DLD1 (cell line): Measurements from ENCODE around the gene JAM2.
"Not testable (repeated sequence)": the region's sequence is repeated elsewhere in the genome, so short reads cannot be mapped to it uniquely, and the experiment has no call there.

Source experiments
- in situ Hi-C: cut with HindIII; loops from 2 replicates; pipeline ENCODE4 v1.10.0; 2017; ENCODE audit warnings: low sequenced_read_pairs

JAM2 gene

DNA sequence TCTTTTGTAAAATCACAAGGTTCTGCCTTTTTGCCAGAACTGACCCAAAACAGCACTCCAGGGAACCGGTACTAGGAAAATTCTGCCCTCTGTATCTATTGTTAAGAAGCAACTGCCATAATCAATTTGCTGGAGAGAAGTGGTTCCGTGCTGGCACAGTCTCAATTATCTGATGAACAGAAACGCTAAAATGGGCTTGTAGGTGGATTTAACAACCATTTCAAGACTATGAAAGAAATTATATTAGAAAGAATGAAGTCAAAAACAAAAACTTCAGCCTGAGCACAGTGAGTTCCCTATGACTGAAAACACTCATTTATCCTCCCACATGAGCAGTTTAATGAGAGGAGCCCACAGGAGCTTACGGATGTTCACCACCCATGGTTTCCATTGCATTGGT lies 4.4 kb downstream of the JAM2 start:
- in situ Hi-C loops, result no loop called here

DNA sequence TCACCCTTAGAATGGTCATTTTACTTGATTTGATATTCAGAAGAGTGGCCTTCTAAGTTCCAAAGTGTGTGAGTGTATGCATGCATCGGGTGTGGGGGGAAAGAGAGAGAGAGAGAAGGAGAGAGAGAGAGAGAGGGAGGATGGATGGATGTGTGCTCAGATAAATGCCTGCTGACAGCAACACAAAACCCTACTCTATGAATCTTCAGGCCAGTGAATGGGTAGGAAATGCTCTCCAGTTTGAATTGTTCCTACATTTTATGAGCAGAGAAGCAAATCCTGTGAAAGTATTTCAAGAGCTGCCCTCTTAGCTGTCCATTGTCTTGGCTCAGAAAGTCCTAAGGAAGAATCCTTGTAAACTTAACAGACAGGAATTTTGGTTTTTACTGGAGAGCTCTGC lies 7.4 kb downstream of the JAM2 start:
- in situ Hi-C loops, result no loop called here

DNA sequence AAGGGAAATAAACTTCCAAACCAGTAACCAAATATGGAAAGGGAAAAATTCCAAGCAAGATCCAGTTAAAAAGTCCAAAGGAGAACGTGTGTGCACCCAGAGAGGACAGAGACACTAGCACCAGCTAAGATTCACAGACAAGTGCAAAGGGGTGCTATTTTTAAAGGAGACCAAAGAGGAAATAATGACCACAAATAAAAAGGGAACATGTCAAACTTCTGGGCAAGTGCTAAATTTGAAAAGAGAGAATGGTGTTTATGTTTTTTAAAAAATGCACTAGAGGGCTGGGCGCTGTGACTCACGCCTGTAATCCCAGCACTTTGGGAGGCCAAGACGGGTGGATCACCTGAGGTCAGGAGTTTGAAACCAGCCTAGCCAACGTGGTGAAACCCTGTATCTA lies 8.6 kb downstream of the JAM2 start:
- in situ Hi-C loops, result no loop called here

DNA sequence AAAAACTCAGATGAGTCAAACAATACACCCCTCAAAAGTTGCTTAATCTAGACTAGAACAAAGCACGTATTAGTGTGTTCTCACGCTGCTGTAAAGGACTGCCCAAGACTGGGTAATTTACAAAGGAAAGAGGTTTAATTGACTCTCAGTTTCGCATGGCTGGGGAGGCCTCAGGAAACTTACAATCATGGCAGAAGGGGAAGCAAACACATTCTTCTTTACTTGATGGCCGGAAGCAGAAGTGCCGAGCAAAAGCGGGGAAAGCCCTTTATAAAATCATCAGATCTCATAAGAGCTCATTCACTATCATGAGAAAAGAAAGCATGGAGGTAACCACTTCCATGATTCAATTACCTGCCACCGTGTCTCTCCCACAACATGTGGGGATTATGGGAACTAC lies 10.1 kb downstream of the JAM2 start:
- in situ Hi-C loops, result no loop called here

DNA sequence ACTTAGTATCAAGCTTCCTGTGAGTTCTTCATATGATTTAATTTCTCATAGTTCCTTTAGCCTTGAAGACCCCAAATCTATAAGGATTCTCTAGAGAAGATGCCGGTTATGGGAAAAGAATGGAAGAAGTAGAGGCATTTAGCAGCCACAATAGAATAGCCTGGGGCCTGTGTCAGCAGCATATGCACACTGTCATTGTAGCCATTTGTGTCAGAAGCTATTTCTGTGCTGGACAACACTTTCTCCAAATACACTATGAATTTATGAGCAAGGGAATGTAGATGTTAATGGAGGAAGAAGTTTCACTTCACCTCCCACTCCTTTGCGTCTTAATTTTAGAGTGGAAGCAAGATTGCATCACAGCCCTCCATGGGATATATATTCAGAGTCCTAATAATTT lies 17.4 kb downstream of the JAM2 start:
- in situ Hi-C loops, result no loop called here

DNA sequence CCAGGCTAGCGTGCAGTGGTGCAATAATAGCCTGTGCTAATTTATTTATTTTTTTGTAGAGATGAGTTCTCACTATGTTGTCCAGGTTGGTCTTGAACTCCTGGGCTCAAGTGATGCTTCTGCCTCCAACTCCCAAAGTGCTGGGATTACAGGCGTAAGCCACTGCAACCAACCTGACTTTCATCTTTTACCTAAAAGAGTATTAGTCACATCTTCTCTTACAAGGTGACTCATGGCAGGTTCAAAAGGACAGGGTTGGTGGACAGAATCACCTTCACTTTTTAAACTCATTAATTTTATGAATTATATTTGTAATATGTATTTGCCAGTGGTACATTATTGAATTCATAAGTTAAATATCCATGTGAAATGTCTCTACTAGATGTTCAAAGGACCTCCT lies 18.1 kb downstream of the JAM2 start:
- in situ Hi-C loops, result no loop called here

DNA sequence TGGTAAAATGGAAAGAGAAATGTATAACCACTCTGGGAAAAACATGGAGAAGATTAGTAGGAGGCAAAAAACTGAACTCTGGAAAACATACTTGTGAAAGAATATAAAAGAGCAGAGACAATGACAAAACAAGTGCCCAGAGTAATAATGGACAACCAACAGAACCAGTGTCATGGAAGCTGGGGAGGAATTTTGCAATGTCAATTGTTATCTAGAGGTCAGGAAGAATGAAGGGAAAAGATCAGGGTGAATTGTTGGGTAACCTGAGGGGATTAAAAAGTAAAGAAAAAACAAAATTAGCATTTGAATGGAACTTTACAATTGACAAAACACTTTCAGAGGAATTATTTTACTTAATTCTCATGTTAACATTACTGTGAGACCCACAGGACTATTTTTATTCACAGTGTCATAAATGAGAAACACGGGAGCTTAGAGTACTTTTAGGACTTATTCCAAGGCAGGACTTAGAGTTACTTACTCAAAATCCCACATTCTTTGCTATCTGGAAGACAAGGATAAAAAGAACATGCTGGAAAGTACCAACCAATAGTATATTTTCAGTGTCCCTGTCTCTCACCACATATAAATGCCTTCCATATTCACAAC lies 19.5 kb downstream of the JAM2 start:
- in situ Hi-C loops, result no loop called here

DNA sequence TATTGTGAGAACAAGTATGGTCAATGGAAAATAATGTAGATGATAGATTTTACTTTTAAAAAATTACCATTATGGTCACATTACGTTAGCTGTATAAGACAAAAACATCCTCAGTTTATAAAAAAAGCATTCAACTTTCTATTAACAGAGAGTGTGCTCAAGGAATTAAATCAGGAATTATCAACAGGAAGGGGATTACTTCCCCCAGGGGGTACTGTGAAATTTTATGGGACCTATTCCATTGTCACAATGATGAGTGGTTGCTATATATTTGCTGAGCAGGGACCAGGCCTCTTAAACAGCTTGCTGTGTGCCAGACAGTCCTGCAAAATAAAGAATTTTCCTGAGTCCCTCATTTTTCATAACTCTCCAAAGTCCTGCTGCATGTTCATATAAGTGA lies 21.2 kb downstream of the JAM2 start:
- in situ Hi-C loops, result no loop called here

DNA sequence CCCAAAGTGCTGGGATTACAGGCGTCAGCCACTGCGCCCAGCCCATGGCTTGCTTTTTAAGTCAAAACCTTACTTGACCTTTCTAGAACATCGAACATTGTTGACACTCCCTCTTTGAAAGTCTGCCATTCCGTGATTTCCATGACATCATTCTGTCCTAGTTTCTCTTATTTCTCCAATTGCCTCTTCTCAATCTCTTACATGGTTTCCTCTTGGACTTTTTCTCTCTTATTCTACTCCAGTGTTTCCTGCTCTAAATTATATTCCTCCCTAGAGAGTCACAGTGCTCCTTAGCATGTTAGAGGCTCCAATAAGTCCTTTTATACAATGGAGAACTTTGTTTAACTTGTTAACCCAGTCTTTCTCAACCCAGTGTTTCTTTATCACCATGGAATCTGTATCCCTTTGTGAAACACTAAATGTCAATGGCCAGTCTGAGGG lies 25.5 kb downstream of the JAM2 start:
- in situ Hi-C loops, result no loop called here

DNA sequence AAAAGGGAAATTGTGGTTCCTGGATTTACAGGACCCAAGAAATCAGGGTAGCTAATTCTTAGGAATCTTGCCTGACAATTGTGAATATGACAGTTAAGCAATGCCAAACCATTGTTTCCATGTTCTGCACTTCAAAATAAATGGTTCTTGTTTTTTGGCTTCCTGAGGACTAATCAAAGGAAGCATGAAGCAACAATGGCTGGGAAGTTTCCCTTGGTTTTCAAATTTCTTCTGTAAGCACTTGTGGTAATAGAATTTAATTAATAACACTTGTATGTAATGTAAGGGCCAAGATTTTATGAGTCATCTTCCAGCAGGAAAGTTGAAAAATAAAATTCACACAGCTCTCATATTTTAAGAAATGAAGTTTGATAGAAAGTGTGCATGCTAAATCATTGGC lies 31.7 kb downstream of the JAM2 start:
- in situ Hi-C loops, result no loop called here

DNA sequence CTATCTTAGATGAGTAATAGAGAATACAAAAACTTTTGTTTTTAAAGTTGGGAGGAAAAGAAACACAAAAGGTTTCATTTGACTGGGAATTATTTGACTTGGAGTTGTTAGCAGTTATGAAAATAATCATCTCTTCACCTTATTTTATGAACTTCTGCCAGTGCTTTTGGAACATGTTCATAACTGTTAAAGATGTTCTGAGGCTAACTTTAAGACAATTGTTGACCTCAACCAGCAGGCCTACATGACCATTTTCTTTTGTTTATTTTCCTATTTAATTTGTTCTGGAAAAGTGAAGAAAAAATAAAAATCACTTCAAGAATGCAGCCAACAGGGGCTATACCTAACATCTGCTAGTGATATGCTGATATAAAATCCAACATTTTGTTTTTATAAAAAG lies 37.4 kb downstream of the JAM2 start:
- in situ Hi-C loops, result no loop called here

DNA sequence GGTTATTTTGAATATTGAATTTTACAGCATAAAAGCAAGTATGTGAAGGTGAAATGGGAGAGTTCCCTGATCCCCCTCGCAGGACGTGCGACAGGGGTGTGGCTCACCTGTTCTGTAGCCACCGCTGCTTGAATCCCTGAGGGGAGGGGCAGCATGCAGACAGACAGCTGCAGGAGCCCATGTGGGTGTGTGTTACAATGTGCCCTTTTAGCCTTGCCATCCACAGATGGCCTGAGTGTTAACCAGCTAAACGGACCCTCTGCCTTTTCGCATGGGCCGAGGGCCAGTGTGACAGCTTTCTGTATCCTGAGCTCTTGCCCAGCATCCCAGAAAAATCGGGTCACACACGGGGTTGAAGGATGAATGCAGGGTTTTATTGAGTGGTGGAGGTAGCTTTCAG lies 43.3 kb downstream of the JAM2 start:
- in situ Hi-C loops, result no loop called here

DNA sequence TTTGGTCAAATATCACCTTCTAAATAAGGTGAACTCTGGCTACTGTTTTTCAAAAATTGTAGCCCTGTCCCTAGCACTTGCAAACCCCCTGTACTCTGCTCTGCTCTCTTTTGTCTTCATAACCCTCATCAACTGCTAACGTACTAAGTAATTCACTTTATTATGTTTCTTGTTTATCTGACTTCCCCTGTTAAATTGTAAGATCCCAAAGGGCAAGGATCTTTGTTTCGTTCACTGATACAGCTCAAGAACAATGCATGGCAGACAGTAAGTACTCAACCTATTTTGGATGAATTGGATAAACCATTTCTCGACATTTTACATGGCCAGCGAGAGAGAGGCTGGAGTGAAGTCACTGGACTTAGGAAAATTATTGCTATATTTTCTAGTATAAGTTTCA lies 48.7 kb downstream of the JAM2 start:
- in situ Hi-C loops, result no loop called here

DNA sequence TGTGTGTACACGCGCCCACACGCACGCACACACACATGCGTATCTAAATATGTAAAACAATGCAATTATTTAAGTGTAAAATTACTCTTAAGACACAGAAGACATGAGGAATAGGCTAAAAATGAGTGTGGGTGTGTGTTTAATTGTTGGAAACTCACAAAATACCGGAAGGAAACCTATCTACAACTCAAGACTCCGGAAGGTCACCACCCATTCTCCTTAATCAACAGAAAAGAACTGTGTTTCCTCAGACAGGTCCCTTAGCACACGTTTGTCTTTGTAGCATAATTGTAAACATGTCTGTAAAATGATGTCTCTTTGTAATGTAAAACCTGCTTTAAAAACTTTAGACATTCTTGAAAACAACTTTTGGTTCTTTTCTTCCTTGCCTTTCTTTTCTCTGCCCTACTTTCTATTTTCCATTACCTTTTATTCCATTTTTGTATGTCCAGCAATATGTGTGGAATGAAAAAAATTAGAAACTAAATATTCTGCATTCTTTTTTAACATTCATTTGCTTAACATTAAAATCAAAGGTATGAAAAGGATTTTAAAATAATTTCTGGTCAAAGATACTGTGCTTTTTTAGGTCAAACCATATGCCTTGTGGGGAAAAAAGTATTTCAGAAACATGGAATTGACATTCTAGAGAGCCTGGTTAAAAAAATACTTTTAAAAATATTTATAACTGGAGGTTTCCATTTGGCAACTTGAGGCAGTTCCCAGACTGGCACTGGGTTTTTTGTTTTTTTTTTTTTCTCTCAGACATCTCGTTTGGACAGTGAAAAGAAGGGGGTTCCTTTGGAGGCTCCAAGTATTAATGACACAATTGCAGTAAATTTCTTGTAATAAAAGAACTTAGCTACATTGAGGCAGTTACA lies 49.5 kb downstream of the JAM2 start:
- in situ Hi-C loops, result no loop called here

DNA sequence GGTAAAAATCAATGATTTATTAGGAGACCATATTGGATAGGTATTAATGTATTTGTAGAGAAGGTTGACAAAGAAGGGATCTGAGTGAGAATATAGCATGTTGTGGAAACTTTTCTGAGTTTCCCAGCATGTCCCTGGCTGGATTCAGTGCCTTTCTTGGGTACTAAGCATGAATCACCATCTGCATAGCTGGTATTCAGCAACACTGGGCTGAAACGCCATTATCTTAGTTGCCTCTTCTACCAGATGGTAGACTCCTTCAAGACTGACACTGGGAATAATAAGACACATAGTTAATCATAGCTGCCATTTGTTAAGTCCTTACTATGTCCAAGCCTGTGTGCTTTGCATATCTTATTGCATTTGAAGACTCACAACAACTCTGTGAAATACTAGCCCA lies 50.2 kb downstream of the JAM2 start:
- in situ Hi-C loops, result no loop called here

DNA sequence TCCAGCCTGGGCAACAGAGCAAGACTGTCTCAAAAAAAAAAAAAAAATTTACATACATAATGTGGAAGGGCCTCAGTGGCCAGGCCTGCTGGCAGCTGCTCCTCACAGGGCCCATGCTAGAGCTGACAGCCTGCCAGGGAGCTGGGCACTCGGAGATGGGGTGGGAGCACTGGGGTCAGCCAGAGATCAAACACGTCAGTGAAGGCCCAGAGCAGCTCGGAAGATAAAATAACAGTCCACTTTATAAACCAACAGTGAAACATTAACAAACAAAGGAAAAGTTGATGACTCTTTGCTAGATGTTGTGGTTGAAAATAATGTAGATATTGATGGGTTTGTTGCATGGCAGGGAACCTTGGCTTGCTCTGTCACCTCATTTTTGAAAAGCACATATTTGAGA lies 52.9 kb downstream of the JAM2 start:
- in situ Hi-C loops, result no loop called here

DNA sequence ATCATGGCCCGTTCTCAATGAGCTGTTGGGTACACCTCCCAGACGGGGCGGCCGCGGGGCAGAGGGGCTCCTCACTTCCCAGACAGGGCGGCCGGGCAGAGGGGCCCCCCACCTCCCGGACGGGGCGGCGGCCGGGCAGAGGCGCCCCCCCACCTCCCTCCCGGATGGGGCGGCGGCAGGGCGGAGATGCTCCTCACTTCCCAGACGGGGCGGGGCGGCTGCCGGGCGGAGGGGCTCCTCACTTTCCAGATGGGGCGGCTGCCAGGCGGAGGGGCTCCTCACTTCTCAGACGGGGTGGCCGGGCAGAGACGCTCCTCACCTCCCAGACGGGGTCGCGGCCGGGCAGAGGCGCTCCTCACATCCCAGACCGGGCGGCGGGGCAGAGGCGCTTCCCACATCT lies 56.4 kb downstream of the JAM2 start:
- in situ Hi-C loops, result not testable (repeated sequence)

DNA sequence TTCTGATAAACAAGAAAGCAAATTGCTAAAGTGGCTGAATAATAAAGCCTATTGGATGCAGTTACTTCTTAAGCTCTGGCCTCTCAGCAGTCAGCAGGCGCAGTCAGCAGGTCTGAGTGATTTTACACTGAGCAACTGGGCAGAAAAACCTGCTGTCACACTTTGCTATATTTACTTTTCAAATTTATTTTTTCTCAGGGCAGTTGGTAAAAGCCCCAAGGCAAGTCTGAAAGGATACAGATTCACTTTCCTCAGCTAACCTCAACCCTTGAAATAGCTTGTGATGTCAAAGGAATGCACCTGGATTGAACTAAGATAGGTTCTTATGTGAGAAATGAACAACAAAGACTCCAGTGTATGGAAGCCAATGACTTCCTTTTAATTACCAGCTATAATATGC lies 61.7 kb downstream of the JAM2 start:
- in situ Hi-C loops, result no loop called here

DNA sequence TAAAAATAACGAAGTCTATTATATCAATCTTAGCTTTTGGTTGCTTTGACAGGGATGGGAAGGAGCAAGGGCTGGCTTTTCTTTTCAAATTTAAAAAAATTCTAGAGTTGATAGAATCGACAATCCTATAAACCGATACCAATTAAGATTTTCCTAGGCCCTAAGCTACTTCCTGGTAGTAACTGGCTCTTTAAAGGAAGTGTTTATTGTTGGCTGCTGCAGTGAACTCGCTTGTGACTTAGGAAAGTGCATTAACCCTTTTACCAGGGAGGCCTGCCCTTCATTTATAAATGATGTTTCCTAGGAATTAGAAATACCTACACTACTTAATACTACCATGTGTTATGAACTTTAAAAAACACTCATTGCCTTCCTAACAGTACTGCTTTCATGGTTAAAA lies 62.5 kb downstream of the JAM2 start:
- in situ Hi-C loops, result no loop called here

DNA sequence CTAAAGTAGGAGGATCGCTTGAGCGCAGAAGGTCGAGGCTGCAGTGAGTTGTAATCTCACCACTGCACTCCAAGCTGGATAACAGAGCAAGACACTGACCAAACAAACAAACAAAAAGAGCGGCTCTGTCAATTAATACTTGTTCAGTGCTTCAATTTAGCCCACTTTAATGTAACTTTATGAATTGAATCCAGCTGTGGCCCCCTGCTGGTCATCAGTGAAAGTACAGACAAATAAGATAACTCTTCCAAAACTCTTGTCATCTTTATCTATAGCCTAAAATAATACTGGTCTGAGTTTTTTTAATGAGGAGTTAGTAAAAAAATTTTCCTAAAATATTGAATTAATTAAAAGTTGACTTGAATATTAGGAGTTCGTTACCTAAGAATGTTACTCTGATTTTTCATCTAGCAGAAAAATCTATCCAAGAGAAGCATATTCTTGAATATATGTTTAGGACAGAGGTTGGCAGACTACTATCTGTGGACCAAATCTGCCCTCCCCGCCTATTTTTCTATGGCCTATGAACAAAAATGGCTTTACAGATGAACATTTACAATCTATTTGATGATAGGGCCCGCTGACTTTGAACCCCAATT lies 69.5 kb downstream of the JAM2 start:
- in situ Hi-C loops, result no loop called here

DNA sequence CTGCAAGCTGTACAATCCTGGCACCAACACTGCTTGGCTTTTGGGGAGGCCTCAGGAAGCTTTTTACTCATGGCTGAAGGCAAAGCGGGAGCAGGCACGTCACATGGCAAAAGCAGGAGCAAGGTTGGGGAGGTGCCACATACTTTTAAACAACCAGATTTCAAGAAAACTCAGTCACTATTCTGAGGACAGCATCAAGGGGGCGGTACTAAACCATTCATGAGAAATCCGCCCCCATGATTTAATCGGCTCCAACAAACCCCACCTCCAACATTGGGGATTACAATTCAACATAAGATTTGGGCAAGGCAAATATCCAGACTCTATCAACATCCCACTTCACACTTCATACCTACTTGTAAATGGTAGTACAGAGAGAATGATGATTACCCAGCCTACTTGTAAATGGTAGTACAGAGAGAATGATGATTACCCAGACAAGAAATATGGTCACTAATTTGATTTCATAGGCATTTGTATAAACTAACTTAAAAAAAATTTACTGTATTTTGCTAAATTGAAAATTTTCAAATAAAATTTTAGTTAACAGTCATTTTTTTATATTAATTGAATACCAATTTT lies 70.7 kb downstream of the JAM2 start:
- in situ Hi-C loops, result no loop called here

DNA sequence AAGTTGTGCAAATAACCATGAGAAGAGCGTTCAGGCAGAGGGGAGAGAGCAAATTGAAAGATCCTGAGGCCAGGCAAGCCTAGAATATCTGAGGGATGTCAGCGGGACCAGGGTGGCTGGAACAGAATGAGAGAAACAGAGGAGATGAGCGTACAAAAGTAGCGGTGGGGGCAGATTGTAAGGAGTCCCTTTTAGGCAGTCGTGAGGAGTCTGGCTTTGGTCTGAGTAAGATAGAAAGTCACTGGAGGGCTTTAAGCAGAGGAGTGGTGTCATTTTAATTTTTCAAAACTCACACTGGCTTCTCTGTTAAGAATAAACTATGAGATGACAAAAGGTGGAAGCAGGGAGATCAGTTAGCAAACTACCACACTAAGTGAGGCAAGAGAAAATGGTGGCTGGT lies 71.5 kb downstream of the JAM2 start:
- in situ Hi-C loops, result no loop called here
